Suprapubic skin (tissue), 3 donors: ENCODE measurements around the gene ASTN2.

ENCODE experiments used
- CTCF ChIP-seq, 2 donors: fragments of 200-600 bp in 1 of 2; fragments of 450-650 bp in 1 of 2; sonication (generic) in 1 of 2; IDR thresholded peaks; one replicate each; pipeline ENCODE4 v1.5.1; 2016 to 2019; ENCODE audit warnings: antibody characterized with exemption in 2 of 2, mild to moderate bottlenecking in 1 of 2, moderate library complexity in 1 of 2
- EP300 ChIP-seq: sonication (generic); formaldehyde crosslinking; IDR thresholded peaks from one replicate; pipeline ENCODE4 v1.6.1; 2017; ENCODE audit warnings: antibody characterized with exemption
- POLR2A ChIP-seq, 2 donors: fragments of 450-650 bp; IDR thresholded peaks; one replicate each; pipeline ENCODE4 v1.6.1; 2017; ENCODE audit warnings: antibody characterized with exemption in 2 of 2, mild to moderate bottlenecking in 2 of 2, moderate library complexity in 2 of 2

GRCh38 chr9:116504893-116505480, 909.9 kb downstream of the ASTN2 start:
- no peak for TF ChIP-seq CTCF (IDR thresholded peaks at IDR 0.05)
- TF ChIP-seq EP300: no peak
- no peak for TF ChIP-seq POLR2A (IDR thresholded peaks at IDR 0.05)
